GM19238 (cell line): ENCODE results near the gene PSPC1.
"Not testable (repeated sequence)": the region's sequence is repeated elsewhere in the genome, so short reads cannot be mapped to it uniquely, and the experiment has no call there.

Experiments
- DNase-seq: peaks from one replicate; pipeline ENCODE4 v3.0.0; 2011; ENCODE audit warnings: low spot score; ENCODE audit not compliant: insufficient read length

The PSPC1 gene

GRCh38 chr13:19782727-19783682 lies at the start of gene PSPC1:
TSS of gene PSPC1 (minus strand) at chr13:19782945. CDS start at chr13:19782757, 188 bp downstream.
- DNase-seq, result peak; percentile 93

- DNase-seq, result no peak
These were observed 39.9 kb upstream of the PSPC1 start for GRCh38 chr13:19822673-19823072.

DNA sequence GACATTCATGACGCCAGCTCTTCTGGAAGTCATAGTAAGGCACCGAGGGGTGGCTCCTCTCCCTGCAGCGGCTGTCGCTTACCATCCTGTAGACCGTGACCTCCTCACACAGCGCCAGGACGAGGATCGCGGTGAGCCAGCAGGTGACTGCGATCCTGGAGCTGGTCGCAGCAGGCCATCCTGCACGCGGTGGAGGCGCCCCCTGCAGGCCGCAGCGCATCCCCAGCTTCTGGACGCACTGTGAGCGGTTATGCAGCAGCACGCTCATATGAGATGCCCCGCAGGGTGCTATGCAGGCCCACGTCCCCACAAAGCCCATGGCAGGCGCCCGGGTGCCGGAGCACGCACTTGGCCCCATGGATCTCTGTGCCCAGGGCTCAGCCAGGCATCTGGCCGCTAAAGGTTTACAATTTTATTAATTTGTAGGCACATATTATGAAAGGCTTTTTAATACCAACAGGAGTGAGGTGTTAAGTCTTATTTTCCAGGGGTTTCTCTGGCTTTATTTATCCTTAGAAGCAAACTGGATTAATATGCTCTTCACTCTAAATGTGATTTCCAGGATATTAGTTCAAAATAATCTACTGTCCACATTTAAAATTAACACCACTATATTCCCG lies 35.6 kb upstream of the PSPC1 start:
- DNase-seq, result no peak

GRCh38 chr13:19817510-19818158 lies 34.9 kb upstream of the PSPC1 start:
- no peak for DNase-seq

DNA sequence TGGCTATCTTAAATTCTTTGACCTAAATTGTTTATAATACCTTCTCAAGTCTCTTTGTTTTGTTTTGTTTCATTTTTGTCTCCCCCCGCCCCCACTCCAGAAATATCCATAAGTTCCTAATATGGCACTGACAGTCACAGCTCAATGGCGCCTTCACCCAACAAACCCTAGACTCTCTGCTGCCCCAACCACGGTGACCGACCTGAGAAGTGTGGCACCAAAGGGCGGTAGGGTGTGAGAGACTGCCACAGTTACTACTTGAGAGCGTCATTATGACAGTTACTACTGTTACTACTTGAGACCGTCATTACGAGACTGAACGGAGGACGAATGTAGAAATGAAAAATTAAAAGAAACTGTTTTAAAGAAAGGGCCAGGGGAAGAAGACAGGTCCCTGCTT lies 34.4 kb upstream of the PSPC1 start:
- DNase-seq, result no peak

DNA sequence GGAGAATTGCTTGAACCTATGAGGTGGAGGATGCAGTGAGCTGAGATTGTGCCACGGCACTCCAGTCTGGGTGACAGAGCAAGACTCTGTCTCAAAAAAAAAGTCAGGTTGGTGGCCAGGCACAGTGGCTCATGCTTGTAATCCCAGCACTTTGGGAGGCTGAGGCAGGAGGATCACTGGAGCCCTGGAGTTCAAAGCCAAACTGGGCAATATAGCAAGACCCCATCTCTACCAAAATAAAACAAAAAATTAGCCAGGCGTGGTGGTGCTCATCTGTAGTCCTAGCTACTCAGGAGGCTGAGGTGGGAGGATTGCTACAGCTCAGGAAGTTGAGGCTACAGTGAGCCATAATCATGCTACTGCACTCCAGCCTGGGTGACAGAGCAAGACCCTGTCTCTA lies 33.1 kb upstream of the PSPC1 start:
- not testable (repeated sequence) for DNase-seq

GRCh38 chr13:19810996-19811881 lies 28.5 kb upstream of the PSPC1 start:
- DNase-seq, result no peak

DNA sequence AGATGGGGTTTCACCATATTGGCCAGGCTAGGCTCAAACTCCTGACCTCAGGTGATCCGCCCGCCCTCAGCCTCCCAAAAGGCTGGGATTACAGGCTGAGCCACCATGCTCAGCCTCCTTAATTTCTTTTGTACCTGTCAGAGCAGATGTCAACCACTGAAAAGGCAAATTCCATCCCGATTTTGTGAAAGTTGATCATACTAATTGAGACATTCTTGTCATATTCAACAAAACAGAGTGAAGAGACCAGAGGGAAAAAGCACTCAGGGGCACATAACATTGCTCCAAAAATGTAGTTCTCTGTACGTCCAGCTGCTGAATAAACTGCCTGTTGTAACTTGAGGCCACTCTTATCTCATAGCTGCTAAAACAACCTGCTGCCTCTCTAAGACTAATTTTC lies 27.4 kb upstream of the PSPC1 start:
- DNase-seq, result no peak

GRCh38 chr13:19805765-19806164 lies 23.0 kb upstream of the PSPC1 start:
- DNase-seq, result no peak

- no peak for DNase-seq
These were observed 13.2 kb upstream of the PSPC1 start for GRCh38 chr13:19795956-19796355.

- DNase-seq, result no peak
These were observed 11.9 kb upstream of the PSPC1 start for GRCh38 chr13:19794631-19795030.

GRCh38 chr13:19791953-19792537 lies 9.3 kb upstream of the PSPC1 start:
- DNase-seq, result no peak

DNA sequence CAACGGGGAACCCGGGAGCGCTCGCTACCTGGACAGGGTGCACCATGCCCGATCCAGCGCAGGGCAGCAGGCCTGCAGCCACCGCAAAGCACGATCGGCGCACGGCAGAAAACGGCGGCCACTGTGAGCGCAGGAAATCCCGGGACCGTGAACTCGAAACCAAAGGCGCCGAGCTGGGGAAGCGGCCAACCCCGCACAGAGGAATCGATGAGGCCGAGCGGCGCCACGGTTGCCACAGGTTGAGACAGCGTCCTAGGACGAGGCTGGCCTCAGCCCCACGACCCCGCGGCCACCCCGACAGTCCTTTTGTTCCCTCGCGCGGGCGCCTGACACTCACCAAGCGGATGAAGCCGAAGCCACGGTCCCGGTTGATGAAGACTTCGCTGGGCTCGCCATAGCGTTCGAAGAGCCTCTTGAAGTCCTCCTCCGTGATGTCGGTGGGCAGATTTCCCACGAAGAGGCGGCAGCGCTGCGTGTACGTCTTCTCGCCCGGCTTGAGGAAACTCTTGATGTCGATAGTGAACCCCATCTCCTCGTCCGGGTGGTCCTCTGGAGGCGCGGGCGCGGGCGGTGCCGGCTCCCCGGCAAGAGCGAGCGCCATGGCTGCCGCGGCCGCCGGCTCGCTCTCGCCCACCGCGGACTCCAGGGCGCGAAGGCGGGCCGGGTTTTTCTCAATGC lies 557 bp downstream of the PSPC1 start:
- peak; percentile 36 for DNase-seq

- DNase-seq, result no peak
These were observed 1.2 kb downstream of the PSPC1 start for GRCh38 chr13:19781526-19781925.

GRCh38 chr13:19780753-19781418 lies 1.9 kb downstream of the PSPC1 start:
- DNase-seq, result not testable (repeated sequence)

DNA sequence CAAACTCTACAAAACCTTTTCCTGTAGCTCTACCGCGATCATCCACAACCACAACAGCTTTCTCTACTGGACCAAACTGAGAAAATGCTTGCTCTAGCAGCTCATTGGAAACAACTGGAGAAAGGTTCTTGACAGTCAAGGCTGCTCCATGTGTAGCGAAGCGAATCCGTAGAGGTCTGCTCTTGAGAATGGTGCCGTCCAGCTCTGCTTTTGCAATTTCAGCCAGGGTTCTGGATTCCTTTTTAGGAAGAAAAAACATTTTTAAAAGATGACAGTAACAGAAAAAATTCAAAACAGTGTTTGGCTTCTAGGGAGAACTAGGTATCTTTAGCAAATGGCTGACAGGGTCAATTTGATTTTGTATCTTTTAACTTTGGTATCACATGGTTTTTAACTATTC lies 10.4 kb downstream of the PSPC1 start:
- DNase-seq, result no peak

GRCh38 chr13:19769854-19770253 lies 12.9 kb downstream of the PSPC1 start:
- DNase-seq, result no peak

- no peak for DNase-seq
These were observed 14.8 kb downstream of the PSPC1 start for GRCh38 chr13:19767966-19768365.

DNA sequence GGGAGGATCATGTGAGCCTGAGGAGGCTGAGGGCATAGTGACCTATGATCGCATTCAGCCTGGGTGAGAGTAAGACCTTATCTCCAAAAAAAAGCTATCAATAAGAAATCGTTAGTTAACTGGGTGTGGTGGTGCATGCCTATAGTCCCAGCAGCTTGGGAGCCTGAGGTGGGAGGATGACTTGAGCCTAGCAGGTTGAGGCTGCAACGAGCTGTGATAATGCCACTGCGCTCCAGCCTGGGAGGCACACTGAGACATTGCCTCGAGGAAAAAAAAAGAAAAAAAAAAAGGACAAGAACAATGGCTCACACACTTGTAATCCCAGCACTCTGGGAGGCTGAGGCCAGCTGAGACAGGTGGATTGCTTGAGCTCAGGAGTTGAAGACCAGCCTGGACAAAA lies 16.2 kb downstream of the PSPC1 start:
- DNase-seq, result no peak

- DNase-seq, result no peak
These were observed 18.5 kb downstream of the PSPC1 start for GRCh38 chr13:19764237-19764636.
